ENCODE measurements around the gene KDM4F. TPM values are rescaled to one million over a fixed set of nuclear protein-coding genes. Genes with fewer than 3 reads are reported as not detected.

KDM4F gene
- total RNA-seq, 1 experiment from 2014 or later: not detected

- peak; percentile 26; the same call in 1 of the 2 replicates for TF ChIP-seq JUND (IDR thresholded peaks at IDR 0.05)
- TF ChIP-seq YY1 (IDR thresholded peaks at IDR 0.05; ENCODE audit: extremely low read depth, insufficient replicate concordance, low read depth, low read length): peak; percentile 48
Observed at GRCh38 chr11:95068549-95068948, 19.3 kb downstream of the KDM4F start (continued).

- CTCF ChIA-PET: interaction anchor here (1.1 kb wide), 1 partner anchor 15 kb away, joined by 3 read pairs; no protein-coding TSS in a partner anchor
- Histone ChIP-seq H3K4me1 (ENCODE audit: control insufficient read depth in 1 of 2, insufficient read depth in 2 of 2, low read length in 2 of 2) (peaks cover 38 to 46% of the 10 kb centered on the region in 2 experiments), H3K36me3 (ENCODE audit: control insufficient read depth in 1 of 2, insufficient read depth in 2 of 2, low read length in 2 of 2) (no peaks in the 10 kb centered on the region), H3K4me3 (replicated peaks in 1 of 2; ENCODE audit: low read depth in 1 of 2, low read length in 2 of 2) (no peak overlapping the region), H3K4me2 (ENCODE audit: low read length) (no peak overlapping the region), H3K27me3 (ENCODE audit: insufficient read depth, low read length) (no peaks in the 10 kb centered on the region), H3K9me3 (ENCODE audit: control insufficient read depth in 1 of 2, insufficient read depth in 1 of 2, low read depth in 1 of 2, low read length in 2 of 2) (no peaks in the 10 kb centered on the region), H3K9ac (ENCODE audit: low read length) (no peak overlapping the region), H3K9me2 (ENCODE audit: insufficient read depth) (no peaks in the 10 kb centered on the region), H3K79me2 (ENCODE audit: insufficient read depth, low read length) (peaks cover 26% of the 10 kb centered on the region), H2AFZ (ENCODE audit: low read depth, low read length, poor library complexity, severe bottlenecking) (no peak overlapping the region), H4K20me1 (ENCODE audit: insufficient read depth) (no peaks in the 10 kb centered on the region), H3K27ac (ENCODE audit: low read depth, low read length) (no peak overlapping the region)
- ATAC-seq: no peak
- intact Hi-C loops (cut with micrococcal nuclease): no loop called here
- POLR2A ChIA-PET: no interaction called here
- TF ChIP-seq RAD21 (IDR thresholded peaks at IDR 0.05; ENCODE audit: low read depth) (no peak), ELF1 (IDR thresholded peaks at IDR 0.05; ENCODE audit: borderline replicate concordance, low read depth) (no peak), YY1 (IDR thresholded peaks at IDR 0.05; ENCODE audit: extremely low read depth, insufficient replicate concordance, low read depth, low read length) (no peak), ZNF274 (IDR thresholded peaks at IDR 0.05; ENCODE audit: low read depth, low read length) (no peak), EZH2 (IDR thresholded peaks at IDR 0.05) (no peak), TCF7L2 (IDR thresholded peaks at IDR 0.05; ENCODE audit: borderline replicate concordance, extremely low read depth, insufficient read depth, insufficient read length) (no peak), CBX3 (IDR thresholded peaks at IDR 0.05; ENCODE audit: low read depth) (no peak)
- no peak for DNase-seq (ENCODE audit: low read depth, low spot score)
- no TSS peak for BruUV-seq (replicated peaks)
- RAD21 ChIA-PET (ENCODE audit: low non-redundant PET in 1 of 2, low total read pairs in 2 of 2, uncharacterized antibody in 2 of 2, unreplicated experiment in 2 of 2): interaction anchor here in 1 of 2 experiments (0.7 kb wide), 1 partner anchor 43 kb away, joined by 3 read pairs; no protein-coding TSS in a partner anchor
Observed at GRCh38 chr11:95070471-95070870, 21.2 kb downstream of the KDM4F start.

GRCh38 chr11:95072948-95073347, 23.7 kb downstream of the KDM4F start:
- intact Hi-C loops (cut with micrococcal nuclease): no loop called here

More at GRCh38 chr11:95072948-95073347, 23.7 kb downstream of the KDM4F start:
- H3K4me2 ChIP-seq (ENCODE audit: low read length): peak overlapping the region; percentile 26; the same call in 1 of the 2 replicates
- no peak overlapping the region for H3K27ac ChIP-seq (ENCODE audit: low read depth, low read length)
- ChIA-PET CTCF (interaction anchor here (1.0 to 1.5 kb wide), 3 partner anchors 11 to 20 kb away, joined by 3 read pairs; no protein-coding TSS in a partner anchor), POLR2A (interaction anchor here (1.2 to 2.1 kb wide), 4 partner anchors 12 to 77 kb away, joined by 4 to 5 read pairs (median 4); partner anchors contain the start of gene ENDOD1), RAD21 (ENCODE audit: low non-redundant PET in 1 of 2, low total read pairs in 2 of 2, uncharacterized antibody in 2 of 2, unreplicated experiment in 2 of 2) (no interaction called here)
- no peak overlapping the region for H3K4me3 ChIP-seq (replicated peaks in 1 of 2; ENCODE audit: low read depth in 1 of 2, low read length in 2 of 2)
- ATAC-seq (no peak), DNase-seq (ENCODE audit: low read depth, low spot score) (no peak)
- no peaks in the 10 kb centered on the region for H3K36me3 ChIP-seq (ENCODE audit: control insufficient read depth in 1 of 2, insufficient read depth in 2 of 2, low read length in 2 of 2)
- H3K27me3 ChIP-seq (ENCODE audit: insufficient read depth, low read length): no peaks in the 10 kb centered on the region; the same call in 1 of the 2 replicates
- no TSS peak for BruUV-seq (replicated peaks)
- no peaks in the 10 kb centered on the region for H3K9me2 ChIP-seq (ENCODE audit: insufficient read depth)
- H3K4me1 ChIP-seq (ENCODE audit: control insufficient read depth in 1 of 2, insufficient read depth in 2 of 2, low read length in 2 of 2): peaks cover 33 to 43% of the 10 kb centered on the region in 2 experiments
- TF ChIP-seq SIN3A (IDR thresholded peaks at IDR 0.05; ENCODE audit: low read depth) (no peak), POLR2A (IDR thresholded peaks at IDR 0.05; ENCODE audit: borderline replicate concordance, extremely low read depth, insufficient read depth, insufficient read length) (no peak), FOSL1 (IDR thresholded peaks at IDR 0.05; ENCODE audit: low read depth) (peak; percentile 28; the same call in 1 of the 2 replicates), ZNF274 (IDR thresholded peaks at IDR 0.05; ENCODE audit: low read depth, low read length) (no peak), SRF (IDR thresholded peaks at IDR 0.05; ENCODE audit: low read depth) (no peak), ELF1 (IDR thresholded peaks at IDR 0.05; ENCODE audit: borderline replicate concordance, low read depth) (no peak)
- H3K9ac ChIP-seq (ENCODE audit: low read length): no peak overlapping the region
- H2AFZ ChIP-seq (ENCODE audit: low read depth, low read length, poor library complexity, severe bottlenecking): no peak overlapping the region
- H3K79me2 ChIP-seq (ENCODE audit: insufficient read depth, low read length): peaks cover 20% of the 10 kb centered on the region
- no peaks in the 10 kb centered on the region for H3K9me3 ChIP-seq (ENCODE audit: control insufficient read depth in 1 of 2, insufficient read depth in 1 of 2, low read depth in 1 of 2, low read length in 2 of 2)
- no peaks in the 10 kb centered on the region for H4K20me1 ChIP-seq (ENCODE audit: insufficient read depth)

Data from HCT116 (cell line).